Measurements from ENCODE around the gene MFSD8. TPM values are rescaled to one million over a fixed set of nuclear protein-coding genes. Genes with fewer than 3 reads are reported as not detected.

MFSD8 gene
- total and polyA plus RNA-seq, 2 of the 4 experiments (the other 2 are of a cell fraction) = 8.8 to 36.7 TPM

DNA sequence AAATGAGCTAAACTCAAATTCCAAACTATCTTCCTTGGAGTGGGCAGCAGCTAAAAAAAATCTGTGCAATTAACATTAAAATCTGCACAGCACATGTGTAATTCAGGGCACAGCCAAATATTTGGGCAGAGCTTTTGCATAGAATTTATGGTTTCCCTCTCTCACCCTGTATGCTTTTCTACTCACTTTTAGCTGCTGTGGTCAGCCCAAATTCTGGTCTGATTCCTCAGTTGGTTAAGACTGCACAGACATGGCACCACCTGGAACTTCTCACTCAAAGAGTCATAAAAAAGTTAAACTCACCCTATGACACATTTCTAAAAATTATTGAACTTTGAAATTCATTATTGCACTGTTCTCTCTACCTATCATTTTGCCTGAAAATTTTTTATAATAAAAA lies 89.2 kb downstream of the MFSD8 start:
- Histone ChIP-seq H2BK120ac (ENCODE audit: low read depth, low read length) (no peak overlapping the region), H3K23ac (ENCODE audit: low read depth, low read length) (no peak overlapping the region), H3K14ac (replicated peaks; ENCODE audit: low read depth, low read length) (no peak overlapping the region), H3K4ac (ENCODE audit: low read depth, low read length) (no peak overlapping the region), H2BK20ac (ENCODE audit: low read depth, low read length) (no peak overlapping the region), H3K4me3 (ENCODE audit: insufficient read depth, low read depth, low read length) (no peak overlapping the region), H2AK9ac (replicated peaks; ENCODE audit: low read depth, low read length, poor library complexity) (no peak overlapping the region), H3K18ac (ENCODE audit: low read depth, low read length) (no peak overlapping the region), H3K27me3 (ENCODE audit: control insufficient read depth, insufficient read depth, low read length) (no peaks in the 10 kb centered on the region), H3K4me2 (ENCODE audit: low read depth, low read length) (no peak overlapping the region), H4K8ac (ENCODE audit: low read depth in 2 of 2, low read length in 2 of 2) (no peak overlapping the region), H3K9me1 (ENCODE audit: insufficient read depth, low read length) (no peaks in the 10 kb centered on the region), H3K27ac (ENCODE audit: insufficient read depth, low read length) (no peak overlapping the region), H2AFZ (replicated peaks; ENCODE audit: low read length, poor library complexity) (no peak overlapping the region), H4K20me1 (ENCODE audit: insufficient read depth, low read length) (no peaks in the 10 kb centered on the region), H3K9me3 (ENCODE audit: control insufficient read depth, insufficient read depth, low read length) (no peaks in the 10 kb centered on the region), H3K79me1 (ENCODE audit: low read depth in 1 of 2, low read length in 2 of 2) (peaks cover 3 to 13% of the 10 kb centered on the region in 2 experiments), H2BK15ac (ENCODE audit: low read depth, low read length) (no peak overlapping the region), H3K56ac (ENCODE audit: extremely low read depth, insufficient read depth, low read length) (no peak overlapping the region), H2AK5ac (ENCODE audit: low read depth, low read length) (no peak overlapping the region), H4K5ac (ENCODE audit: low read depth, low read length) (no peak overlapping the region), H4K91ac (ENCODE audit: insufficient read depth, low read depth, low read length) (no peak overlapping the region), H3K36me3 (ENCODE audit: control insufficient read depth, insufficient read depth, low read length) (no peaks in the 10 kb centered on the region), H3K9ac (ENCODE audit: low read depth, low read length) (no peak overlapping the region), H2BK5ac (ENCODE audit: low read depth, low read length, poor library complexity, severe bottlenecking) (no peak overlapping the region), H3K4me1 (ENCODE audit: control insufficient read depth, insufficient read depth, low read length) (peaks cover 5% of the 10 kb centered on the region; the same call in 1 of the 2 replicates)
- CTCF ChIA-PET = no interaction called here
- in situ Hi-C loops (cut with MboI; ENCODE audit: low sequenced_read_pairs) (no loop called here), dilution Hi-C loops (cut with HindIII; ENCODE audit: low sequenced_read_pairs, unreplicated experiment) (no loop called here), intact Hi-C loops (cut with micrococcal nuclease) (no loop called here)
- DNase-seq (no peak), ATAC-seq (ENCODE audit: low read depth) (no peak)
- no TSS peak for BruUV-seq (replicated peaks)
- TF ChIP-seq CEBPB (IDR thresholded peaks at IDR 0.05; ENCODE audit: low read depth, low read length) (no peak), RAD21 (IDR thresholded peaks at IDR 0.05; ENCODE audit: low read length) (no peak), CHD1 (IDR thresholded peaks at IDR 0.05; ENCODE audit: low read depth, low read length) (no peak), MAZ (IDR thresholded peaks at IDR 0.05; ENCODE audit: borderline replicate concordance, low read depth, low read length) (no peak), FOS (IDR thresholded peaks at IDR 0.05; ENCODE audit: low read depth, low read length) (no peak), SMC3 (IDR thresholded peaks at IDR 0.05; ENCODE audit: low read depth, low read length) (no peak), BHLHE40 (IDR thresholded peaks at IDR 0.05; ENCODE audit: low read depth, low read length) (no peak), RCOR1 (IDR thresholded peaks at IDR 0.05; ENCODE audit: insufficient replicate concordance, low read length) (no peak), MXI1 (IDR thresholded peaks at IDR 0.05; ENCODE audit: borderline replicate concordance, low read depth, low read length) (no peak)
- TF ChIP-seq, protein P1, sequence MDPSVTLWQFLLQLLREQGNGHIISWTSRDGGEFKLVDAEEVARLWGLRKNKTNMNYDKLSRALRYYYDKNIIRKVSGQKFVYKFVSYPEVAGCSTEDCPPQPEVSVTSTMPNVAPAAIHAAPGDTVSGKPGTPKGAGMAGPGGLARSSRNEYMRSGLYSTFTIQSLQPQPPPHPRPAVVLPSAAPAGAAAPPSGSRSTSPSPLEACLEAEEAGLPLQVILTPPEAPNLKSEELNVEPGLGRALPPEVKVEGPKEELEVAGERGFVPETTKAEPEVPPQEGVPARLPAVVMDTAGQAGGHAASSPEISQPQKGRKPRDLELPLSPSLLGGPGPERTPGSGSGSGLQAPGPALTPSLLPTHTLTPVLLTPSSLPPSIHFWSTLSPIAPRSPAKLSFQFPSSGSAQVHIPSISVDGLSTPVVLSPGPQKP (IDR thresholded peaks at IDR 0.05; ENCODE audit: borderline replicate concordance, low read depth, low read length) = no peak
- POLR2A ChIA-PET (ENCODE audit: unreplicated experiment) = no interaction called here

All from IMR-90 (cell line).